OCI-LY1 (cell line): ENCODE results near the gene A1BG.

Source experiments
- H2AFZ ChIP-seq: fragments of 200-600 bp; sonication (generic), shearing (Covaris generic); 2 replicates; pipeline ENCODE4 v1.6.0; 2014; ENCODE audit warnings: antibody characterized with exemption, mild to moderate bottlenecking, low read length
- H3F3A ChIP-seq: fragments of 200-600 bp; sonication (generic), shearing (Covaris generic); 2 replicates; pipeline ENCODE4 v1.6.0; 2014; ENCODE audit warnings: mild to moderate bottlenecking, antibody characterized with exemption, low read length, moderate library complexity; ENCODE audit not compliant: insufficient read depth
- H3K27ac ChIP-seq: fragments of 200-600 bp; sonication (generic); 2 replicates; pipeline ENCODE4 v1.5.1; 2014; ENCODE audit warnings: low read length, mixed run types, mild to moderate bottlenecking, low read depth; ENCODE audit not compliant: poor library complexity, severe bottlenecking
- H3K27me3 ChIP-seq: fragments of 200-600 bp; sonication (generic); 2 replicates; pipeline ENCODE4 v1.6.0; 2014; ENCODE audit warnings: antibody characterized with exemption, mild to moderate bottlenecking, low read length, moderate library complexity; ENCODE audit not compliant: insufficient read depth
- H3K36me3 ChIP-seq: fragments of 200-600 bp; sonication (generic); 2 replicates; pipeline ENCODE4 v1.6.1; 2014; ENCODE audit warnings: mild to moderate bottlenecking, antibody characterized with exemption, low read length, moderate library complexity, mixed read lengths; ENCODE audit not compliant: insufficient read depth
- H3K4me1 ChIP-seq: fragments of 200-600 bp; sonication (generic); 2 replicates; pipeline ENCODE4 v1.5.1; 2014; ENCODE audit warnings: mild to moderate bottlenecking, low read length, moderate library complexity; ENCODE audit not compliant: insufficient read depth, severe bottlenecking
- H3K4me2 ChIP-seq: fragments of 200-600 bp; sonication (generic), shearing (Covaris generic); 2 replicates; pipeline ENCODE4 v1.6.1; 2014; ENCODE audit warnings: low read length
- H3K4me3 ChIP-seq: fragments of 200-600 bp; sonication (generic); 2 replicates; pipeline ENCODE4 v1.5.1; 2014; ENCODE audit warnings: low read length, low read depth, mild to moderate bottlenecking, mixed read lengths; ENCODE audit not compliant: poor library complexity, severe bottlenecking
- H3K79me2 ChIP-seq: fragments of 200-600 bp; shearing (Covaris generic); 2 replicates; pipeline ENCODE4 v1.6.1; 2016; ENCODE audit warnings: mixed run types, low read length, mixed read lengths; ENCODE audit not compliant: insufficient read depth
- H3K9ac ChIP-seq: fragments of 200-600 bp; sonication (generic), shearing (Covaris generic); 2 replicates; pipeline ENCODE4 v1.6.1; 2014; ENCODE audit warnings: mild to moderate bottlenecking, low read length, mixed read lengths
- H3K9me2 ChIP-seq: fragments of 200-600 bp; sonication (generic), shearing (Covaris generic); 2 replicates; pipeline ENCODE4 v1.6.1; 2014; ENCODE audit warnings: low read depth, mild to moderate bottlenecking, low read length, mixed read lengths
- H3K9me3 ChIP-seq: fragments of 200-600 bp; shearing (Covaris generic); 2 replicates; pipeline ENCODE4 v1.6.1; 2014; ENCODE audit warnings: low read length, mixed read lengths
- H4K20me1 ChIP-seq: fragments of 200-600 bp; sonication (generic), shearing (Covaris generic); 2 replicates; pipeline ENCODE4 v1.6.0; 2016; ENCODE audit warnings: mild to moderate bottlenecking, low read length; ENCODE audit not compliant: insufficient read depth
- CTCF ChIP-seq: fragments of 200-600 bp; sonication (generic), shearing (Covaris generic); IDR thresholded peaks from 2 replicates; pipeline ENCODE4 v1.5.1; 2017; ENCODE audit warnings: mild to moderate bottlenecking, antibody characterized with exemption, low read length, moderate library complexity, mixed read lengths
- EZH2 ChIP-seq: fragments of 200-600 bp; sonication (generic), shearing (Covaris generic); IDR thresholded peaks from 2 replicates; pipeline ENCODE4 v1.8.0; 2017; ENCODE audit warnings: borderline replicate concordance, mixed run types, mild to moderate bottlenecking, antibody characterized with exemption, low read length, moderate library complexity, mixed read lengths

A1BG gene

GRCh38 chr19:58305932-58306323 is 47.4 kb downstream of the A1BG start:
- no peak overlapping the region for H2AFZ ChIP-seq

GRCh38 chr19:58305065-58305931 is 48.0 kb downstream of the A1BG start, which contains the start of gene ERVK3-1:
ERVK3-1 (plus strand) TSS chr19:58305377; CDS start chr19:58312169, 6,792 bp downstream.
- peaks cover 10% of the 10 kb centered on the region; the same call in 1 of the 2 replicates for H3K79me2 ChIP-seq
- H3K27ac ChIP-seq = peak within 1 kb of the TSS; percentile 36
- no peaks in the 10 kb centered on the region for H3F3A ChIP-seq
- H4K20me1 ChIP-seq = no peaks in the 10 kb centered on the region
- H3K4me1 ChIP-seq = peaks cover 18% of the 10 kb centered on the region
- H3K9me2 ChIP-seq = no peaks in the 10 kb centered on the region
- peaks cover 72% of the 10 kb centered on the region for H3K36me3 ChIP-seq
- H3K9me3 ChIP-seq = peaks cover 4% of the 10 kb centered on the region; the same call in 1 of the 2 replicates
- peak within 1 kb of the TSS; percentile 78 for H3K4me3 ChIP-seq
- H3K9ac ChIP-seq = peak within 1 kb of the TSS; percentile 74
- TF ChIP-seq EZH2 = no peak
- no peak for TF ChIP-seq CTCF
- peak within 1 kb of the TSS; percentile 88 for H3K4me2 ChIP-seq
- peak within 1 kb of the TSS; percentile 57; the same call in 1 of the 2 replicates for H2AFZ ChIP-seq
- no peaks in the 10 kb centered on the region for H3K27me3 ChIP-seq

More at GRCh38 chr19:58305932-58306323, 47.4 kb downstream of the A1BG start:
- H4K20me1 ChIP-seq = no peaks in the 10 kb centered on the region
- H3K4me1 ChIP-seq = peaks cover 18% of the 10 kb centered on the region
- peaks cover 66% of the 10 kb centered on the region for H3K36me3 ChIP-seq
- no peaks in the 10 kb centered on the region for H3F3A ChIP-seq
- no peak overlapping the region for H3K27ac ChIP-seq
- H3K79me2 ChIP-seq = peaks cover 10% of the 10 kb centered on the region; the same call in 1 of the 2 replicates
- H3K27me3 ChIP-seq = no peaks in the 10 kb centered on the region
- H3K9me2 ChIP-seq = no peaks in the 10 kb centered on the region
- H3K9me3 ChIP-seq = no peaks in the 10 kb centered on the region; the same call in 1 of the 2 replicates
- peak overlapping the region; percentile 74 for H3K9ac ChIP-seq
- H3K4me3 ChIP-seq = peak overlapping the region; percentile 78
- TF ChIP-seq CTCF = no peak
- peak overlapping the region; percentile 88 for H3K4me2 ChIP-seq

DNA sequence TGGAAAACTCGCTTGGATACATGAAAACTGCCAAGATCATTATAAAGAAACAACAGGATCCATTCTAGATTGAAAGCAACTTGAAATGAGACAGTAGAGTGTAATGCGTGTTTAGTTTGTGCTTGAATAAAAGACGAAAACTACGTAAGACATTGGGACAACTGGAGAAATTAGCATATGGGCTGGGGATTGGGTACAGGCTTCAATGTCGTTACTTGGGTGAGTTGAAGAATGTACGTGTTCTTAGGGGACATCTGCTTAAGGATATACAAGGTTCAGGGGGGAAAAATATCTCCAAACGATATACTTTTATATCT is 48.6 kb downstream of the A1BG start:
- Histone ChIP-seq H2AFZ (peak overlapping the region; percentile 57; the same call in 1 of the 2 replicates), H3K9me2 (no peaks in the 10 kb centered on the region), H4K20me1 (no peaks in the 10 kb centered on the region), H3K4me2 (peak overlapping the region; percentile 82), H3K36me3 (peaks cover 72% of the 10 kb centered on the region), H3K9me3 (peaks cover 4% of the 10 kb centered on the region; the same call in 1 of the 2 replicates), H3K79me2 (peaks cover 10% of the 10 kb centered on the region; the same call in 1 of the 2 replicates), H3K4me1 (peaks cover 18% of the 10 kb centered on the region), H3K27ac (peak overlapping the region; percentile 36), H3K27me3 (no peaks in the 10 kb centered on the region), H3K9ac (peak overlapping the region; percentile 53), H3K4me3 (peak overlapping the region; percentile 78), H3F3A (no peaks in the 10 kb centered on the region)
- TF ChIP-seq EZH2 (no peak), CTCF (no peak)
